Activated T-helper 1 cell treated with Interleukin-2 at 50 U/mL for 16 hours (primary cell): ENCODE measurements around the gene CLDN18.
A peak's percentile ranks its signal among the peaks of the same experiment; 100 is the strongest.

Experiments used
- DNase-seq: peaks from one replicate; pipeline ENCODE4 v3.0.0-alpha.2; 2020; ENCODE audit warnings: low read depth

The CLDN18 gene

DNA sequence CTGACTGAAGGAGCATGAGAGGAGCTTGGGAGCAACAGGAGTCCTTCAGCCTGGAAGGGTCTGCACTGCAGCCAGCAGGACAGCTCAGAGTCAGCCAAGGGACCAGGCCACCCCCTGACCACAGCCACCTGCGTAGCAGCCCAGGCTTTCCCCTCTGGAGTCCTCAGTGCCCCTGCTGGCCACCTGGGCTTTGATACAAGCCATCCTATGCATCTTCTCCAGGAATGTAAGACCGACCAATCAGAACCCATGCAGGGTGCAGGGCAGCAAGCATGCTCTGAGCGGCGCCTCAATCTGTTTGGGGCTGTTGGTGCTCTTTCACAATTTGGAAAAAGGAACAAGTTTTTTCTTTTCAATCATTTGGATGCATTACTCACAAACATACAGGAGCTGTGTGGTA lies 53.5 kb downstream of the CLDN18 start:
- no peak for DNase-seq

DNA sequence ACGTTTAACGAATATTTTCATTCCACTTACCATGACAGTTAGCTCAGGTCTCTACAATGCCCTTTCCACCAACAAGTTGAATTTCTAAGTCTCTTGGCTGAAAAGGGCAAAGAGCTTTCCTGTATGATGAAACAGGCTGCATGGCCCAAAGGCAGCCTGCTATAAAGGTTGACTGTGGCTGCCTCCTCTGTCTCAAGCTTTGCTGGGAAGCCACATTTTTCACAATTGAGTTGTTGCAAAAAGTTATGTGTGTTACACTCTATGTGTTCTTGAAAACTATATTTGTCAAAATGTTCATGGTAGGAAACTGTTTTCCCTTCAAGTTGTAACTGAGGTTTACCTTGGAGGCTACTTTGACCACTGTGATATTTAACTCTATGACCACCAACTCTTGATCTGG lies 56.0 kb downstream of the CLDN18 start:
- DNase-seq, result no peak

- no peak for DNase-seq
Measured at GRCh38 chr3:138066383-138066782, 56.4 kb downstream of the CLDN18 start.

- DNase-seq, result no peak
Measured at GRCh38 chr3:138066972-138067371, 57.0 kb downstream of the CLDN18 start.

DNA sequence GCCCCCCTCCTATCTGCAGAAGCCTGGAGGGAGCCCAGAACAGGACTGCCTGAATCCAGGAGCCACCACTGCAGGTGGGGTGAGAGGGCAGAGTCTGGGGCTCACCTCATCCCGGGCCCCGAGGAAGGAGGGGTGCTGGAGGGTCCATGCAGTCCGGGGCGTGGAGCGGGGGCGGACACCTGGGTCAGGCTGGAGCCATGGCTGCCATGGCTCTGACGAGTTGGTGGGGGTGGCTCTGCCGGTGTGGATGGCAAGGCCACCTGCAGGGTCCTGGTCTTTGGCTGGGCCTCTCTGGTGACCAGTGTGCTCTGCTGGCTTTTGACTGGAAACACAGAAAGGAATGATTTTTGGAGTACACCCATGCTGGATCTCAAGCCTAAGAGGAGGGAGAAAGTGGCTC lies 58.1 kb downstream of the CLDN18 start:
- no peak for DNase-seq

DNA sequence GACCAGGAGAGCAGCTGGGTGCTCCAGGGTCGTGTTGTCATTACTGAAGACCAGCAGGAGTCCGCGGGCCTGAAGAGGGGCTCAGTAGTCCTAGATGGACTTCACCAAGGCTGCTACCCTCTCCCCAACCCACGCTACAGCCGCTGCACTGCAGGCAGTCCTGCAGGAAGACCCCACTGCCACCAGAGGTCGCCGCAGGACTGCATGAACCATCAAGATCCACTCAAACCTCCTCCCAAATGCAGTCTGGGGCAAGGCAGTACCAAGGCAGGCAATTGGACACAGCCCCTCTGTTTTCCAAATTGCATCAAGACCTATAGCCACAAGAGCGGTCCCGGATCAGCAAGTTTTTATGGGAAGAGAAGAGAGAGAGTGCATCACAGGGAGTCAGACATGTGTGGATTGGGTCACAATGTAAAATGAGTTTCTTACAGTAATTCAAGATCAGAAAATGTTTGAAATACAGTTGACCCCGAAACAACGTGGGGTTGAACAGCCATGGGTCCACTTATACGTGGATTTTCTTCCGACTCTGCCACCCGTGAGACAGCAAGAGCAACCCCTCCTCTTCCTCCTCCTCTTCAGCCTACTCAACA lies 58.7 kb downstream of the CLDN18 start:
- peak; percentile 46 for DNase-seq

DNA sequence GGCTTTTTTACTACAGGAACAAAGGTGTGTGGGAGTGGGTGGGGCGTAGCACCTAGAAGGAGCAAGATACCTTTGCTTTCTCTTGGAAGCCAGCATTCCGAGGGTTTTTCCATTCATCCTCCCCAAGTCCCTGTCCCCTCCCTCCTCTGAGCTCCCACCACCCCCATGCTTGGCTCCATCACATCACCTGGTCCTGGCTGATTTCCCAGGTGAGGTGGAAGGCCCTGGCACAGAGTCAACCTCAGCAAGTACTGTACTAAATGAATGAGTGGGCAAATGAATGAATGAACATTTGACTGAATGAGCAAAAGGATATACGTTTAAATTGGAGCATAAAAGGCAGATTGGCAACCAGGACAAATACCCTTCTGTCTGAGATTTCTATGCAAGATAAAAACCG lies 60.0 kb downstream of the CLDN18 start:
- DNase-seq, result no peak

DNA sequence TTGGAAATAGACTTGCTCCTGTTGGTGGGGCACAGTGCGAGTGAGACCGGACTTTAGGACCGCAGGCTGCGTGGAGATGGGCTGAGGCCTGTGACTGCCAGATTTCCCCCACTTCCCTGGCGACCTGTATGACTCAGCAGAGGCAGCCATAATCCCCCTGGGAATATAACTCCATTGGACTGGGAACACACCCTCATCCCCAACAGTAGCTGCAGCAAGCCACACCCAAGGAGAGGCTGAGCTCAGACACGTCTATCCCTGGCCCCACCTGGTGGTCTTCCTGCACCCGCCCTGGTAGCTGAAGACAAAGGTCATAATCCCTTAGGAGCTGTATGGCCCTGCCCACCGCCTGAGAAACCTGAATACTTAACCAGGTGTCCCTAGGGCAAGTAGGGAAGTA lies 62.8 kb downstream of the CLDN18 start:
- DNase-seq, result no peak

GRCh38 chr3:138078096-138078495 lies 68.1 kb downstream of the CLDN18 start:
- no peak for DNase-seq

- no peak for DNase-seq
Measured at GRCh38 chr3:138078901-138079344, 69.0 kb downstream of the CLDN18 start.

DNA sequence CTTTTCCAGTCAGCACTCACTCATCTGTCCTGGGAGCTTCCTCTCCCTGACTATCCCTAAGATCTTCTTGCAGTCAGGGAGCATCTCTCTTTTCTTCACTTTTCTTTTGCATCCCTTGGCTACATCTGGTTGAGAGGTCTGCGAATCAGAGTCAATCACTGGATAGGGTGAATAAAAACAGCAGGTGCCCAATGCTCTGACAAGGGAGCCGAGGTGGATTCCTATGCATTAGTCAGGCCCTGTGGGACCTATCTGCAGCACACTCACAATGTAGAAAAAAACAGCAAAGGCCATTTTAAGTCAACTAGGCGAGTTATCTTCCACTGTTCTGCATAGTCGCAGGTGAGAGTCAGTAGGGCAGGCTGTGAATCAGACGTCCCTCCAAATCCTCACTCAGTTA lies 69.9 kb downstream of the CLDN18 start:
- no peak for DNase-seq

DNA sequence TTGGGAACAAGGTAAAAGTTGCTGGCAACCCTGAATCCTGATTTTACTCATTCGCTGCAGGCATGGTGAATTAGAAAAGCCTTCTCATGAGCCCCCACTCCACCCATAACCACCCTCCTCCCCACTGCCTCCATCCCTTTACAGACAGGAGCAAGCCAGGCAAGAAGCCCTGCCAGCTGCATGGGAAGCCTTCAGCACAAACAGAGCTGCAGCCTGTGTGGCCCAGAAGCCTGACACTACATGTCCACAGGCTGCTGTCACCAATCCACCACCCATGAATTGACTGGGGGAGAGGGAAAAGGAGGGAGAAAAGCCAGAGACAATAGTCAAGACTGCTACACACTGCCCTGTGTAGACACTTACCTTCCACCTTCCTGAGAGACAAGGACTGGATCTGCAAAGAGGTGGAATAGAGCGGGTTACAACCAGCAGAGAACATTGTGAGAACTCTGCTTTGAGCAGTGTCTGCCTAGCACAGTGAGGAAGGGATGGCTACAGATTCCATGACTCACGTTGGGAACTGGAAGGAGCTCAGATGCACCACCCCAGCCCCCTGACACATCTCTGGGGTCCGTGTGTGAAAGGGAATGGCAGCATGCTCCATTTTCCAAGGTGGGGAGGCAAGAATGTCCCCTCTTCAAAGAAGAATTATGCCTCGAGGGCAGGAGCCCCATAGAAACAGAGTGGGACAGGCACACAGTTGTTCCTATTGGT lies 71.6 kb downstream of the CLDN18 start:
- no peak for DNase-seq

DNA sequence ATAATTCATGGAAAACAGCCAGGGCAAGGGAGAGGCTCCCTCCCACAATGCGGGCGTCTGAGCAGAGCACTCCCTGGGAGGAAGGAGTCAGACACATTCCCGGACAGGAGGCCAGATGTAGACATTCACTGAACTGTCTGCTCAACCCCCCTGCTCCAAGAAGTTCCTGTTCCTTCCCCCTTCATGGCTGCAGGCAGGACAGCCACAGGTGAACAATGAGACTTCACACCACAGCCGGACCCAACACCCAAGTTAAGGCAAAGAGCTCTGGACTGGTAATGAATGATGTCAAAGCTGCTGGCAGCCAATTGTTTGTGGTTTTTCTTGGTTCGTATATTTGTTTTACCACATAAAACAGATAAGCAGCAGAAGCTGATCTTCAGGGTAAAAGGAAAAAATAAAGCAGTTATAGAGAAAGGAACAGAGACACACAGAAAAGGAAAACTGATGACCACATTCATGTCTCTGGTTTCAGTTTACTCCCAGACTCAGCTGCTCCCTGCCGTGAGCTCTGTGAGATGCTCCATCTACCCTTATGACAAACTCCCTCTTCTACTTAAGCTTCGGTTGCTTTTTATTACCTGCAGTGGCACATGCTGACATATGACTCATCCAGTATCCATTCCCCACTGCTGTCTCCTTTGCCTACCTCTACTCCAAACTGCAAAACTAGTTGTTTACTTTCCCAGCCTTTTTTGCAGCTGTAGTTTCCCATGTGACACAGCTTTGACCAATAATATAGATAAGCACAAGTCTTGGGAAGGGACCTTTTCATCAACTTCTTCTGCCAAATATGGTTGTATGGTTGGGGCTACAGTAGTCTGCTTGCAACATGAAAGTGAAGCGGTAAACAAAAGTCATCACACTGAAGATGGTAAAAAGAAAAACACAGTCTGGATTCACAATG lies 72.4 kb downstream of the CLDN18 start:
- no peak for DNase-seq

- DNase-seq, result no peak
Measured at GRCh38 chr3:138082992-138083386, 73.0 kb downstream of the CLDN18 start.
